UCSD-AML1 (cell line): ENCODE measurements around the gene TMEM151A.

ENCODE experiments used
- DNase-seq: peaks from one replicate; lab custom pipeline; 2025; ENCODE audit not compliant: unreplicated experiment; lab: John Stamatoyannopoulos, UW

TMEM151A gene

GRCh38 chr11:66282468-66283455 is 8.9 kb upstream of the TMEM151A start:
- DNase-seq, result peak; percentile 96

DNA sequence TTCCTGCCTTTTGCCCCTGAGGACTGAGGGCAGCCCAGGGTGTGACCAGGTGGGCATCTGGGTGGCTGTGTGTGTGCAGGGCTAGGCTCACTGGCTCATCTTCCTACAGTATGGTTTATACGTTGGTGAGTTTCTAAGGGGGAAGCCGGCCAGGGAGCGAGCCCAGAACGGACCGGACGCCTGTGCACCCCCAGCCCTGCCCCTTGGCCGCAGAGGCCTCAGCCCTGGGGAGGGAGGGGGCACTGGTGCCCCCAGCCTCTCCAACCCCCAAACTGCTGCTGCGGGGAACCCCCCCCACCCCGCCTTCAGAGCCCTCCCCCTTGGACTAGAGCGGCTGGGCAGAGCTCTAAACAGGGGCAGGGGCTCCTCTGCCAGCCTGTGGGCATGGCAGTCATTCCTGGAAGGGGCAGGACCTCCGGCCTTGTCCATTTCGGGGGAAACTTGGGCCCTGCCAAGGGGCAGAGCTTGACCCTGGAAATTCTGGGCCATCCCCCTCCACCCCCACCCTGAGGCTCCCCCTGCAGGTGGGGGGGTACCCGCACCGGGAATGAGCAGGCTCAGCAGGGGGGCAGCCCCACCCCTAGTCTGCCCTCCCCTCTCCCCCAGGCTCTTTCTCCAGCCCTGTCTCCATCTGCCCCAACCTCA is 8.1 kb upstream of the TMEM151A start:
- DNase-seq, result no peak

- no peak for DNase-seq
Measured at GRCh38 chr11:66284526-66285078, 7.1 kb upstream of the TMEM151A start.

- no peak for DNase-seq
Measured at GRCh38 chr11:66285250-66285947, 6.3 kb upstream of the TMEM151A start.

GRCh38 chr11:66286699-66287098 is 5.0 kb upstream of the TMEM151A start:
- DNase-seq, result no peak

- no peak for DNase-seq
Measured at GRCh38 chr11:66287211-66287888, 4.3 kb upstream of the TMEM151A start.

GRCh38 chr11:66287889-66288670 is 3.6 kb upstream of the TMEM151A start:
- no peak for DNase-seq

GRCh38 chr11:66288671-66289547 is 2.8 kb upstream of the TMEM151A start, which contains the start of gene YIF1A:
TSS of gene YIF1A (minus strand) at chr11:66289143. CDS start at chr11:66288985, 158 bp downstream.
- DNase-seq, result peak; percentile 97

GRCh38 chr11:66289548-66290329 is 2.0 kb upstream of the TMEM151A start:
- DNase-seq, result peak; percentile 90

DNA sequence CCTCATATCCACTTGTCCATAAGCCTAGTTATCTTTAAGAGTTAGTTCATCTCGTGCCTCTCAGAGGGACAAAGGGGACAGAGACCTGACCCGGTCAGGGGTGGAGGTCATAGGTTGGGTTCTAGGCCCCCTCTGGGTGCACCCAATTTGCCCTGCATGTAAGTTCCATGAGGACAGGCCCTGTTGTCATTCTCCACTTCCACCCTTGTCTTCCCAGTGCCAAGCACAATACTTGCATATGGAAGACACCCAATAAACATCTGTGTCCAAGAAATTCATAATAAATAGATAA is 1.4 kb upstream of the TMEM151A start:
- no peak for DNase-seq

DNA sequence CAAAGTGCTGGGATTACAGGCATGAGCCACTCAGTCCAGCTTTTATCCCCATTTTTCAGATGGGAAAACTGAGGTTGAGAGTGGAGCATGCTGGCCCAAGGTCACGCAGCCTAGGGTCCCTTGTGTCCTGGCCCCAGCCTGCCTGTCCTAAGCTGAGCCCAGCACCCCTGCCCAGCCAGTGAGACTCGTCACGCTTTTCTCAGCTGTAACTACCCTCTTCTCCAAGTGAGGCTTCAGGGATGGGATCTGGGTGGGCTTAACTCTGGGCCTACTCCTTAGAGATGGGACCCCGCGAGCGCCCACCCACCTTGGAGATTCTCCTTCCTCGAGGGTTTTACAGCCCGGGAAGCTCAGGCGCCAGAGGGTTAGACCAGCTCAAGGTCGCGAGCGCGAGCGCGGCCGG is 390 bp upstream of the TMEM151A start:
- no peak for DNase-seq

DNA sequence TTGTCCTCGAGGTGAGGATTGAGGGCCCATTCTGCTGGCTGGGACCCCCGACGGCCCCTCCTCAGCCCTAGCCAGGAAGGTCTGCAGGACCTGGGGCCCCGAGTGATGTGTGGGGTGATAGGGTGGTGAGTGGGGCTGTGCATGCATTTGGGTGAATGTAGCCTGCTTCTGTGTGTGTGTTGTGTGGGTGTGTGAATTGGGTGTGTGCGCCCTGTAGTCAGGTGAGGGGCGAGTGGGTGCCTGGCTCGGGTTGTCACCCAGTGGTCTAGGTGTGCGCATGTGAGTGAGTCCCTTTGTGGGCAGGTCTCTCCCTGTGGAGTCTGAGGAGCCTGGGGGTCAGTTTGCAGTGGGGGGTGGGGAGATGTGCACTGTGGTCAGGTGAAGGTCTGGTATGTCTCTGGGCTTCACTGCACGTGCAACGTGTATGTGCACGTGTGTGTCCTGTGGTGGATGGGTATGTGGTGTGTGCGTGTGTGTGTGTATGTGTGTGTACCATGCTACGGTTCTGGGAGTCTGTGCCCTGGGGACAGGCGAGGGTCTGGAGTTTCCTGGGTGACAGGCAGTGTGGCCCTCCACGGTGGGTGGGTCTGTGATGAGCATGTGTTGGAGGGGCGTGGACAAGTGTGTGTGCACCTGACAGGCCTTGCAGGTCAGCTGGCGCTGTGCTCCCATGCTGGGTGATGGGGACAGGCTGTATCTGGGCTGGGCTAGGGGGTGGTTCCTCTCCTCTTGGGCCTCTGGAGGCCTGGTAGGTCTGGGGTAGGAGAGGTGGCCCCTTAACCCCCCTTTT is 1.0 kb downstream of the TMEM151A start:
- DNase-seq, result no peak

GRCh38 chr11:66293352-66293751 is 1.7 kb downstream of the TMEM151A start:
- no peak for DNase-seq

- DNase-seq, result no peak
Measured at GRCh38 chr11:66293777-66294625, 2.3 kb downstream of the TMEM151A start.

DNA sequence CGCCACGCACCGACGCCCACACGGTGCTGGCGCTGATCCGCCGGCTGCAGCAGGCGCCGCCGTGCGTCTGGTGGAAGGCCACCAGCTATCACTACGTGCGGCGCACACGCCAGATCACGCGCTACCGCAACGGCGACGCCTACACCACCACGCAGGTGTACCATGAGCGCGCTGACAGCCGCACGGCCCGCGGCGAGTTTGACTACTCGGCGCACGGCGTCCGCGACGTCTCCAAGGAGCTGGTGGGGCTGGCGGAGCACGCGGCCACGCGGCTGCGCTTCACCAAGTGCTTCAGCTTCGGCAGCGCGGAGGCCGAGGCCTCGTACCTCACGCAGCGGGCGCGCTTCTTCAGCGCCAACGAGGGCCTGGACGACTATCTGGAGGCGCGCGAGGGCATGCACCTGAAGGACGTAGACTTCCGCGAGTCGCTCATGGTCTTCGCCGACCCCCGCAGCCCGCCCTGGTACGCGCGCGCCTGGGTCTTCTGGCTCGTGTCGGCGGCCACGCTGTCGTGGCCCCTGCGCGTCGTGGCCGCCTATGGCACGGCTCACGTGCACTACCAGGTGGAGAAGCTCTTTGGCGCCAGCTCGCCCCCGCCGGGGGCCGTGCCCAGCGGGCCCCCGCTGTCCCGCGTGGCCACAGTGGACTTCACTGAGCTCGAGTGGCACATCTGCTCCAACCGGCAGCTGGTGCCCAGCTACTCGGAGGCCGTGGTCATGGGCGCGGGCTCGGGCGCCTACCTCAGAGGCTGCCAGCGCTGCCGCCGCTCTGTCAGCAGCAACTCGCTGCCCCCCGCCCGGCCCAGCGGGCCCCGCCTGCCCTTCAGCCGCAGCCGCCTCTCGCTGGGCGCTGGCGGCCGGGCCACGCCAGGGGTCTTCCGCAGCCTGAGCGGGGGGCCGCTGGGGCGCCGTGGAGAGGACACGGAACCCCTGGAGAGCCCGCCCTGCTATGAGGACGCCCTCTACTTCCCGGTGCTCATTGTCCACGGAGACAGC is 3.2 kb downstream of the TMEM151A start:
- no peak for DNase-seq
